Hepatocyte (in vitro differentiated cells): Measurements from ENCODE around the gene TMEM223. TPM values are rescaled to one million over a fixed set of nuclear protein-coding genes. Genes with fewer than 3 reads are reported as not detected.

Source experiments
- DNase-seq: peaks from one replicate; pipeline ENCODE4 v3.0.0-alpha.2; 2016; ENCODE audit warnings: low spot score
- H2AFZ ChIP-seq: fragments of 200-600 bp; sonication (generic); 2 replicates; pipeline ENCODE4 v1.6.0; 2016; ENCODE audit warnings: antibody characterized with exemption, mild to moderate bottlenecking
- H3K27ac ChIP-seq: fragments of 200-600 bp; sonication (generic); 2 replicates; pipeline ENCODE4 v1.5.1; 2016; ENCODE audit warnings: mild to moderate bottlenecking
- H3K27me3 ChIP-seq: fragments of 200-600 bp; sonication (generic); 2 replicates; pipeline ENCODE4 v1.6.1; 2016
- H3K36me3 ChIP-seq: fragments of 200-600 bp; sonication (generic); replicated peaks from 2 replicates; pipeline ENCODE4 v1.5.1; 2016; ENCODE audit warnings: low read depth; ENCODE audit not compliant: insufficient read depth
- H3K4me1 ChIP-seq: fragments of 200-600 bp; sonication (generic); 2 replicates; pipeline ENCODE4 v1.5.1; 2016; ENCODE audit warnings: mild to moderate bottlenecking, moderate library complexity; ENCODE audit not compliant: insufficient read depth
- H3K4me2 ChIP-seq: fragments of 200-600 bp; sonication (generic); 2 replicates; pipeline ENCODE4 v1.6.0; 2016
- H3K4me3 ChIP-seq: fragments of 200-600 bp; sonication (generic); 2 replicates; pipeline ENCODE4 v1.5.1; 2016; ENCODE audit warnings: mild to moderate bottlenecking
- H3K79me2 ChIP-seq: fragments of 200-600 bp; sonication (generic); 2 replicates; pipeline ENCODE4 v1.6.0; 2017; ENCODE audit warnings: mild to moderate bottlenecking
- H3K9me2 ChIP-seq: fragments of 200-600 bp; sonication (generic); replicated peaks from 2 replicates; pipeline ENCODE4 v1.6.0; 2017; ENCODE audit warnings: mild to moderate bottlenecking; ENCODE audit not compliant: insufficient read depth
- H3K9me3 ChIP-seq: fragments of 200-600 bp; sonication (generic); 2 replicates; pipeline ENCODE4 v1.5.1; 2016; ENCODE audit warnings: low read depth, mild to moderate bottlenecking
- H4K20me1 ChIP-seq: fragments of 200-600 bp; sonication (generic); 2 replicates; pipeline ENCODE4 v1.6.0; 2016; ENCODE audit warnings: mild to moderate bottlenecking; ENCODE audit not compliant: insufficient read depth, poor library complexity, severe bottlenecking
- CTCF ChIP-seq: fragments of 200-600 bp; sonication (generic); IDR thresholded peaks from 2 replicates; pipeline ENCODE4 v1.5.1; 2016; ENCODE audit warnings: antibody characterized with exemption, mild to moderate bottlenecking; ENCODE audit not compliant: poor library complexity
- EZH2 ChIP-seq: fragments of 200-600 bp; sonication (generic); IDR thresholded peaks from 2 replicates; pipeline ENCODE4 v1.6.1; 2016; ENCODE audit warnings: antibody characterized with exemption, mild to moderate bottlenecking, borderline replicate concordance
- EZH2phosphoT487 ChIP-seq: fragments of 200-600 bp; sonication (generic); IDR thresholded peaks from one replicate; pipeline ENCODE4 v1.6.1; 2018; ENCODE audit warnings: antibody characterized with exemption, mild to moderate bottlenecking, low read depth, moderate library complexity; ENCODE audit not compliant: unreplicated experiment, severe bottlenecking
- WGBS: methylation state at CpG from one replicate; pipeline ENCODE4 v1.1.6; 2016; ENCODE audit warnings: low lambda C conversion rate; ENCODE audit errors: missing lambda C conversion rate; 5-methylcytosine and 5-hydroxymethylcytosine counted together
- polyA plus RNA-seq: library from polyadenylated mRNA; unstranded; fragments of >200 nt; fragmentation: Nextera tagmentation; extraction: Ambion mirVana; gene quantifications from 2 replicates; pipeline ENCODE4 v1.2.1, GENCODE V29; 2016
- total RNA-seq: library from RNA; depleted of rRNA; stranded (reverse); fragments of >200 nt; gene quantifications from 2 replicates; pipeline ENCODE4 v1.2.3, GENCODE V29; 2014

Gene TMEM223
- total and polyA plus RNA-seq, 2 experiments from 2014 or later = 28.4 to 30.3 TPM

GRCh38 chr11:62786318-62787004 lies 5.3 kb downstream of the TMEM223 start:
- TF ChIP-seq EZH2 (no peak), CTCF (peak; percentile 97)
- H3K79me2 ChIP-seq = peaks cover 56% of the 10 kb centered on the region
- no peaks in the 10 kb centered on the region for H3K9me2 ChIP-seq
- 4% methylated on average over 51 of the region's 51 CpGs for WGBS
- H3K4me2 ChIP-seq = peak overlapping the region; percentile 91
- no peaks in the 10 kb centered on the region for H3K36me3 ChIP-seq
- H4K20me1 ChIP-seq = no peaks in the 10 kb centered on the region
- H3K9me3 ChIP-seq = no peaks in the 10 kb centered on the region
- peaks cover 27% of the 10 kb centered on the region for H3K4me1 ChIP-seq
- peak; percentile 94 for DNase-seq
- no peaks in the 10 kb centered on the region for H3K27me3 ChIP-seq
- peak overlapping the region; percentile 60 for H3K4me3 ChIP-seq
- peak overlapping the region; percentile 62 for H2AFZ ChIP-seq
- peak overlapping the region; percentile 93 for H3K27ac ChIP-seq

GRCh38 chr11:62782753-62783152 lies 9.1 kb downstream of the TMEM223 start:
- Histone ChIP-seq H4K20me1 (no peaks in the 10 kb centered on the region), H3K4me3 (no peak overlapping the region), H3K4me1 (peaks cover 8% of the 10 kb centered on the region), H3K4me2 (no peak overlapping the region), H3K27ac (no peak overlapping the region), H3K9me2 (no peaks in the 10 kb centered on the region), H3K9me3 (no peaks in the 10 kb centered on the region), H3K79me2 (peaks cover 19% of the 10 kb centered on the region), H2AFZ (no peak overlapping the region), H3K27me3 (no peaks in the 10 kb centered on the region), H3K36me3 (no peaks in the 10 kb centered on the region)
- 97% methylated on average over 7 of the region's 7 CpGs for WGBS
- no peak for TF ChIP-seq CTCF
- no peak for TF ChIP-seq EZH2
- TF ChIP-seq EZH2phosphoT487 = no peak
- DNase-seq = no peak

- no peak for DNase-seq
- Histone ChIP-seq H4K20me1 (no peaks in the 10 kb centered on the region), H3K4me2 (no peak overlapping the region), H3K27ac (no peak overlapping the region), H3K4me3 (no peak overlapping the region), H3K9me2 (no peaks in the 10 kb centered on the region), H3K79me2 (peaks cover 5% of the 10 kb centered on the region), H3K9me3 (no peaks in the 10 kb centered on the region), H3K27me3 (no peaks in the 10 kb centered on the region), H3K4me1 (no peaks in the 10 kb centered on the region), H2AFZ (no peak overlapping the region), H3K36me3 (no peaks in the 10 kb centered on the region)
- WGBS = 100% methylated on average over 3 of the region's 3 CpGs
- no peak for TF ChIP-seq CTCF
- no peak for TF ChIP-seq EZH2
- no peak for TF ChIP-seq EZH2phosphoT487
These were observed 13.4 kb downstream of the TMEM223 start for GRCh38 chr11:62778441-62778840.

GRCh38 chr11:62777389-62777788 lies 14.4 kb downstream of the TMEM223 start:
- no peak overlapping the region for H3K4me2 ChIP-seq
- no peaks in the 10 kb centered on the region for H4K20me1 ChIP-seq
- WGBS = 97% methylated on average over 2 of the region's 2 CpGs
- H3K27ac ChIP-seq = no peak overlapping the region
- H3K4me1 ChIP-seq = peaks cover 1% of the 10 kb centered on the region
- no peak for DNase-seq
- no peak overlapping the region for H2AFZ ChIP-seq
- H3K9me2 ChIP-seq = no peaks in the 10 kb centered on the region
- H3K36me3 ChIP-seq = no peaks in the 10 kb centered on the region
- no peak overlapping the region for H3K4me3 ChIP-seq
- H3K79me2 ChIP-seq = peaks cover 15% of the 10 kb centered on the region
- H3K27me3 ChIP-seq = no peaks in the 10 kb centered on the region
- TF ChIP-seq CTCF = no peak
- TF ChIP-seq EZH2phosphoT487 = no peak
- TF ChIP-seq EZH2 = no peak
- no peaks in the 10 kb centered on the region for H3K9me3 ChIP-seq
